PFSK-1 (cell line): ENCODE measurements around the gene LDLRAD2.

ENCODE experiments used
- FOXP2 ChIP-seq: optimal IDR thresholded peaks from 2 replicates; pipeline ENCODE3; 2011; ENCODE audit warnings: borderline replicate concordance, control low read depth, inconsistent platforms; ENCODE audit not compliant: insufficient read depth; ENCODE audit errors: extremely low read length, extremely low read depth
- POLR2AphosphoS5 ChIP-seq: IDR thresholded peaks from 2 replicates; pipeline ENCODE4 v1.6.1; 2012; ENCODE audit warnings: low read depth, mild to moderate bottlenecking, control low read depth, low read length, moderate library complexity
- REST ChIP-seq, 2 experiments: IDR thresholded peaks; 2 replicates each; pipeline versions ENCODE4 v1.6.1 to v1.8.0; 2011 to 2012; ENCODE audit warnings: low read depth in 2 of 2, low read length in 2 of 2, control low read depth in 1 of 2, inconsistent platforms in 1 of 2, mild to moderate bottlenecking in 1 of 2, moderate library complexity in 1 of 2; ENCODE audit not compliant: insufficient read depth in 1 of 2
- SIN3A ChIP-seq: IDR thresholded peaks from 2 replicates; pipeline ENCODE4 v1.6.1; 2012; ENCODE audit warnings: mild to moderate bottlenecking, low read length, moderate library complexity, borderline replicate concordance; ENCODE audit not compliant: insufficient read depth
- TAF1 ChIP-seq: IDR thresholded peaks from 2 replicates; pipeline ENCODE4 v1.6.1; 2012; ENCODE audit warnings: low read length, control low read depth, borderline replicate concordance; ENCODE audit not compliant: insufficient read depth

The LDLRAD2 gene

GRCh38 chr1:21786640-21787039 is 25.4 kb upstream of the LDLRAD2 start:
- no peak for TF ChIP-seq POLR2AphosphoS5

- TF ChIP-seq FOXP2, result no peak
- TF ChIP-seq TAF1, result no peak
- TF ChIP-seq REST (IDR thresholded peaks at IDR 0.05; ENCODE audit: insufficient read depth in 1 of 2, low read depth in 2 of 2, low read length in 2 of 2), result no peak
- no peak for TF ChIP-seq SIN3A
- TF ChIP-seq POLR2AphosphoS5, result no peak
Observed at GRCh38 chr1:21793104-21793503, 19.0 kb upstream of the LDLRAD2 start.

GRCh38 chr1:21794656-21795055 is 17.4 kb upstream of the LDLRAD2 start:
- TF ChIP-seq TAF1 (no peak), POLR2AphosphoS5 (no peak), REST (IDR thresholded peaks at IDR 0.05; ENCODE audit: insufficient read depth in 1 of 2, low read depth in 2 of 2, low read length in 2 of 2) (no peak), FOXP2 (no peak), SIN3A (no peak)

- TF ChIP-seq SIN3A (no peak), REST (IDR thresholded peaks at IDR 0.05; ENCODE audit: insufficient read depth in 1 of 2, low read depth in 2 of 2, low read length in 2 of 2) (no peak), POLR2AphosphoS5 (no peak), TAF1 (no peak), FOXP2 (no peak)
Observed at GRCh38 chr1:21795075-21795474, 17.0 kb upstream of the LDLRAD2 start.

- no peak for TF ChIP-seq POLR2AphosphoS5
- TF ChIP-seq FOXP2, result no peak
- TF ChIP-seq REST (IDR thresholded peaks at IDR 0.05; ENCODE audit: insufficient read depth in 1 of 2, low read depth in 2 of 2, low read length in 2 of 2), result no peak
Observed at GRCh38 chr1:21799730-21800129, 12.3 kb upstream of the LDLRAD2 start.

- TF ChIP-seq FOXP2, result no peak
- no peak for TF ChIP-seq POLR2AphosphoS5
- no peak for TF ChIP-seq TAF1
- no peak for TF ChIP-seq SIN3A
- no peak for TF ChIP-seq REST (IDR thresholded peaks at IDR 0.05; ENCODE audit: insufficient read depth in 1 of 2, low read depth in 2 of 2, low read length in 2 of 2)
Observed at GRCh38 chr1:21801100-21801499, 11.0 kb upstream of the LDLRAD2 start.
